GM21528 (cell line): ENCODE measurements around the gene PLXNA2.

Source experiments
- ATAC-seq: cut with Tn5 transposase; IDR thresholded peaks from one replicate; pipeline ENCODE4 v1.9.1; 2021; ENCODE audit warnings: mild to moderate bottlenecking, moderate library complexity; ENCODE audit not compliant: unreplicated experiment, low FRiP score

Gene PLXNA2

GRCh38 chr1:208167261-208167869, 76.8 kb downstream of the PLXNA2 start:
- ATAC-seq: no peak

- ATAC-seq: no peak
These were observed 77.6 kb downstream of the PLXNA2 start for GRCh38 chr1:208166340-208167138.

- no peak for ATAC-seq
These were observed 78.5 kb downstream of the PLXNA2 start for GRCh38 chr1:208165659-208166058.

- no peak for ATAC-seq
These were observed 79.6 kb downstream of the PLXNA2 start for GRCh38 chr1:208164609-208165008.

DNA sequence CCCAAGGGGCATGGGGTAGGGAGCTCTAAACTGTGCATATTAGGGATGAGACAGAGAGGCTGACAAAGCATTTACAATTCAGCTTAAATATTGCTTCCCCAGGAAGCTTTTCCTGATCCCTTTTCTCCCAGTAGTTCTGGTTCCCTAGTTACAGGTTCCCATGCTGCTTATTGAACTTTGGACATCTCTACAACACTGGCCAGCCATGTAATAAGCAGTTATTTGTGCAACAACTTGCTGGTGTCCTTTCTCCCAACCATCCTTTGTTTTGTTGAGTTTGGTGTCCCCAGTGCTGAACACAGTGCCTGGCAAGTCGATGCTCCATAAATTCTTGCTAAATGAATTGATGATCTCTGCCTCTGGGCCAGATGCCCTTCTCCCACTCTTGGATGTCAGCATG, 80.6 kb downstream of the PLXNA2 start:
- ATAC-seq: no peak

- ATAC-seq: no peak
These were observed 81.3 kb downstream of the PLXNA2 start for GRCh38 chr1:208162903-208163302.

- ATAC-seq: no peak
These were observed 82.4 kb downstream of the PLXNA2 start for GRCh38 chr1:208161656-208162375.

DNA sequence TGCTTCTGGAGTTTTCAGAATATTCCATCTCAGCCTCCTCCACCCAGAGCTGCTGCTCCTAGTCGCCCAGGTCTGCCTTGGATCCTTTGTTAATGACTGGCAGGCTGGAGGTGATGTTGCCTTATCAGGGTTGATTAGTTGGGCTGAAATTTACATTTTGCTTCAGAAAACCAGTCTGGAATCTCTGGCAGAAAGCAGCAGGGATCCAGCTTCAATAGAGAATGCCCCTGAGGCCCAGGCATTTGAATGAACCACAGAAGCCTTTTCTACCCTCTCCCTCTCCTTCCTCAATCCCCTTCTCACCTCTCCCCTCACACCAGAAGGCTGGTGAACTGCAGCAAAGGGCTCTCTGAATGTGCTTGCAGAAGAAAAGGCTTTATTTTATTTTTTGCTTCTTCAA, 83.2 kb downstream of the PLXNA2 start:
- no peak for ATAC-seq

DNA sequence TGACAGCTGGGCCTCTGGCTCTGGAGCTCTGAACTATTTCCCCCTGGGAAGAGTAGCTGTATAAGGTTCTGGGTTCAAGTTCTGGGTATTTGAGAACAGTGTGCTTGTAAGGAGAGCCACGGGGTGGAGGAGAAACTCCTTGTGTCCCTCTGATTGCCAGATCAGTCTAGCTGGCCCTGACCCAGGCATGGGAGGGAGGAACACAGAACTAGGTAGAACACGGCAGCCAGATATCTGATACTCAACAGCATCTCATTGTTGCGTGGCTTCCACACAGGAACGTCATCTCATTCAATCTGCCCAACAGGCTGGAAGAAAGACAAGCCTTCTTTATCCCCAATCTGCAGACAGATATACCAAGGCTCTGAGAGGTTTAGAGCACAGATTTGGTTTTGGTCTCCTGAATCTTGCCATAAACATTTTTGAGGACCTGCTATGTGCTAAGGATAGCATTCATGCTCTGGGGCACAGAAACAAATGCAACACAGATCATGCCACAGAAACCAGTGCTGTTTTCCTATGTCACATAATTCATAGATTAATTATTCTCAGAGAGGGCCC, 83.8 kb downstream of the PLXNA2 start:
- no peak for ATAC-seq

DNA sequence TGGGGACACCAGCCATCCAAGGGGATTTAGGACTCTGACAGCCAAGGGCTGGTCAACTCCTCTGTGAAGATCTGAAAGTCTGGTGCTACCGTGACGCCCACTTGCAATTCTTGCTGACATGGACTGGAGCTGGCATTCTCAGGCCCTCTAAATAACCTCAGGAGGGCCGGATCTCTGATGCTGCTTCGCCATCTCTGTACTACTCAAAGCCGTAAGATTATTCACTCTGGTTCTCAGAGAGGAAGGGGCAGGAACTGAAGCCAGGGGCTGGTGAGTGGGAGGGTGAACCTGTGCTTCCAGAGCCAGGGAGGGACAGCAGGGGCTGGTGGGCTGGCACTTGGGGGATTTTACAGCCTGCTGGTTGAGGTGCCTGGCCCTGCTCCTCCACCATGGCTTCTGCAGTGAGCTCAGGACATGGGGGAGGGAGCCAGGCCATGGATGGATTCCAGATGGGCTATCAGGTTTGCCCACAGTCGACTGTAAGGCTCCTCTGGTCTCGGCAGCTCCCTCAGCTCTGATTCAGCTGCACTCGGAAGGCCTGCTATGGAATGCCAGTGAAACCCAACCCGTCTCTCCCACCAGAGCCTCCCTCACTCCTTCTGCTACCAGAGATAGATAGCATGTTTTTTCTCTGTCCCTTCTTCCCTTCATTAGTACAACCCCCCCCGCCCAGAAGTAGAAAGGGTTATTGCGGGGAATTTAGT, 84.5 kb downstream of the PLXNA2 start:
- ATAC-seq: no peak

GRCh38 chr1:208158640-208159554, 85.3 kb downstream of the PLXNA2 start:
- no peak for ATAC-seq

- no peak for ATAC-seq
These were observed 86.4 kb downstream of the PLXNA2 start for GRCh38 chr1:208157769-208158168.

GRCh38 chr1:208156741-208157140, 87.4 kb downstream of the PLXNA2 start:
- ATAC-seq: no peak

- no peak for ATAC-seq
These were observed 87.9 kb downstream of the PLXNA2 start for GRCh38 chr1:208156310-208156709.

DNA sequence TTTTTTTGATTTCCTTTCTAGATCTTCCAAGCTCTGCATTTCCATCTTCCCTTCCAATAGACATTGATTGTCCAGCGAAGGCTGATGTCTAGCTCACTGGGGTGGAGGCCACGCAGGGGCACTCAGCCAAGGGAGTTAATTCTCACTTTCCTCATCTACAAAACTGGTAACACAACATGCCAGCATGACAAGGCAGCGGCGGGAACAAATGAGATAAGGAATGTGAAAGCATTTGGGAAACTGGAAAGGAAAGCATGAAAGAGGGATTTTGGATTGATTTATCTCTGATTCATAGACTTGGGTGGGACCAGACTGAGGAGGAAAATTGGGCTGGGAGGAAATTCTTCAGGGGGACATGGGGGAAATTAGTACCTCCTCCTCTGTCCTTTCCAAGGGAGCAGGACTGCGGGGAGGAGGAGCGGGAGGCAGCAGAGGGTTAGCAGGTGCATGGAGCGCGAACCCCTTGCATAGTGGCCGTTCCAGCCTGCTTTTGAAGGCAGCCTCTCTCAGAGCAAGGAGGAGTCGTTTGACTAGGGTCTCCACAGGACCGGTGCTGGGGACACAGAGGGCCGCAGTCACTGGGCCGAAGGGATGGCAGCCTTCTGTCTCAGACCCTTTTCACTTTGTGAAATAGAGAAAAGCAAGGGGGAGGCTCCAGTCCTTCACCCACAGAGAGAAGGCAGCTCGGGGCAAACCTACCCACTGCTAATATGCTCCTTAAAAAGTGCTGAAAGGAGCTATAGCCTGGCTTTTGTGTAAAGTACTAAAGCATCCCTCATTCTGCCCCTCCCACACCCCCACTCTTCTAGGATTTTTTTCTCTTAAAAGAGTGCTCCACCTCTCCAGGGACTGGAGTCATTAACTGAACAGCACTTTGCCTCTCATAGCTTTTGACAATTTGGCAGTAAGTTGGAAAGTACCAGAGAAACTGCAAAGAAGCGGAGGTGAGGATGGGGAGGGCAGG, 89.2 kb downstream of the PLXNA2 start:
- no peak for ATAC-seq

GRCh38 chr1:208154040-208154439, 90.1 kb downstream of the PLXNA2 start:
- no peak for ATAC-seq

DNA sequence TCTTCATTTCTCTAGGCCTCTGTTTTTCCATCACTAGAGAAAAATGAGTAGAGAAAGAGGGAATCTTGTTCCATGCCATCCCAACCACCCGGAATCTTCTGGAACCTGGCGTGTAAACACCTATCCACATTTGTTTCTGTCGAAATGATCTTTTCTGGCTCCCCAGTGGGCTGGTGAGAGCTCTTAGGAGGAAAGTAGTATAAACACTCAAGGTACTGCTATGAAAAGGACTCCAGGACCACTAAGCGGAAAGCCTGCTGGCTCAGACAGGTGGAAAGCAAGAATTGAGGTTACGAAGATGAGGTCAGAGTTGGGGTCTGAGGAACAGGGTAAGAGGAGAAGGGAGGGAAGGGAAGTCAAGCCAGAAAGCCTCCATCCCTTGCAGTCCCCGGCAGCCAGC, 90.8 kb downstream of the PLXNA2 start:
- ATAC-seq: no peak
